Ascending aorta (tissue), 2 donors: ENCODE measurements around the gene AGAP6. TPM values are rescaled to one million over a fixed set of nuclear protein-coding genes. Genes with fewer than 3 reads are reported as not detected.
"Not testable (repeated sequence)": the region's sequence is repeated elsewhere in the genome, so short reads cannot be mapped to it uniquely, and the experiment has no call there.

Source experiments
- DNase-seq, 2 donors: peaks; one replicate each; pipeline ENCODE4 v3.0.0-alpha.2; 2019; ENCODE audit warnings: low spot score in 2 of 2
- H3K27ac ChIP-seq, 2 donors: fragments of 200-600 bp; sonication (generic); one replicate each; pipeline ENCODE4 v1.5.1; 2016 to 2017; ENCODE audit warnings: mild to moderate bottlenecking in 1 of 2
- H3K27me3 ChIP-seq: fragments of 200-600 bp; sonication (generic); one replicate; pipeline ENCODE4 v1.5.1; 2017
- H3K36me3 ChIP-seq, 2 donors: fragments of 200-600 bp; sonication (generic); one replicate each; pipeline ENCODE4 v1.5.1; 2016
- H3K4me1 ChIP-seq, 2 donors: fragments of 200-600 bp; sonication (generic); one replicate each; pipeline ENCODE4 v1.5.1; 2016 to 2017; ENCODE audit warnings: mild to moderate bottlenecking in 1 of 2
- H3K4me3 ChIP-seq, 2 donors: fragments of 200-600 bp; sonication (generic); one replicate each; pipeline ENCODE4 v1.5.1; 2016 to 2017; ENCODE audit warnings: mild to moderate bottlenecking in 1 of 2
- H3K9me3 ChIP-seq, 2 donors: fragments of 200-600 bp; sonication (generic); one replicate each; pipeline ENCODE4 v1.5.1; 2016
- intact Hi-C: fragments of 100-400 bp; cut with DNase I; formaldehyde crosslinking; loops from one replicate; pipeline ENCODE4 v1.15.1; 2023
- total RNA-seq: library from RNA; depleted of rRNA; stranded (reverse); fragments of >200 nt; gene quantifications from one replicate; pipeline ENCODE4 v1.1.0, GENCODE V29; 2016

Gene AGAP6
- 15.9 TPM for total RNA-seq

DNA sequence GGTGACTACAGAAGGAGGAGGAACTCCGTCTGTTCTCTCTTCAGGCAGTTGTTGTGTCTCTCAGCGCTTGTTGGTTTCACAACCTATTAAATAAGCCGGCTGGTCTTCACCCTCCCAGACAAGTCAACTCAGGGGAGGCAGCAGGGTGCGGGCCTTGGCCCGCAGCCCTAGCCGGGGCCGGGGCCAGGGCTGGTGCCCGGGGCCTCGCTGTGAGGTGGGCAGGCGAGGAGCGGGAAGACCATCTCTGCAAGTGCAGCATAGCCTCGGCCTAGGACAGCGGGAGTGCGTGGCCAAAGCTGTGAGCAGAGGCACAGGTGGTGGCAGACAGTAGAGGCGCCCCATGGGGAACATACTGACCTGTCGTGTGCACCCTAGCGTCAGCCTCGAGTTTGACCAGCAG, at the start of gene AGAP6:
TSS of gene AGAP6 (plus strand) at position 31 of the 400 bp plus-strand sequence. CDS start at position 341, 310 bp downstream.
- DNase-seq, H3K4me1 ChIP-seq, intact Hi-C loops, H3K27me3 ChIP-seq, H3K27ac ChIP-seq, H3K36me3 ChIP-seq, H3K9me3 ChIP-seq, H3K4me3 ChIP-seq: not testable (repeated sequence)

- H3K36me3 ChIP-seq, H3K9me3 ChIP-seq, intact Hi-C loops, H3K4me1 ChIP-seq, H3K27me3 ChIP-seq: not testable (repeated sequence)
- Histone ChIP-seq H3K4me3 (peak within 1 kb of the TSS; percentile 58 to 79), H3K27ac (peak within 1 kb of the TSS; percentile 37 to 80)
- peak in 1 of 2 donors; percentile 88 for DNase-seq
Measured at GRCh38 chr10:49941447-49942338, 46.5 kb upstream of the AGAP6 start, which contains the start of the genes PARG and TIMM23B. Gene PARG, minus strand, starts transcription at chr10:49942027. Its CDS starts 302 bp downstream, at chr10:49941725. Gene TIMM23B, plus strand, starts transcription at chr10:49942053. Its CDS starts 142 bp downstream, at chr10:49942195.

- H3K9me3 ChIP-seq, H3K36me3 ChIP-seq, H3K4me1 ChIP-seq, intact Hi-C loops, DNase-seq, H3K27me3 ChIP-seq: not testable (repeated sequence)
- Histone ChIP-seq H3K4me3 (peak overlapping the region; percentile 58 to 79), H3K27ac (peak overlapping the region; percentile 37 to 80)
Measured at GRCh38 chr10:49942339-49942705, 45.9 kb upstream of the AGAP6 start.

GRCh38 chr10:49943607-49944006, 44.6 kb upstream of the AGAP6 start:
- DNase-seq, H3K27ac ChIP-seq, H3K9me3 ChIP-seq, H3K27me3 ChIP-seq, H3K36me3 ChIP-seq, H3K4me3 ChIP-seq, intact Hi-C loops, H3K4me1 ChIP-seq: not testable (repeated sequence)

DNA sequence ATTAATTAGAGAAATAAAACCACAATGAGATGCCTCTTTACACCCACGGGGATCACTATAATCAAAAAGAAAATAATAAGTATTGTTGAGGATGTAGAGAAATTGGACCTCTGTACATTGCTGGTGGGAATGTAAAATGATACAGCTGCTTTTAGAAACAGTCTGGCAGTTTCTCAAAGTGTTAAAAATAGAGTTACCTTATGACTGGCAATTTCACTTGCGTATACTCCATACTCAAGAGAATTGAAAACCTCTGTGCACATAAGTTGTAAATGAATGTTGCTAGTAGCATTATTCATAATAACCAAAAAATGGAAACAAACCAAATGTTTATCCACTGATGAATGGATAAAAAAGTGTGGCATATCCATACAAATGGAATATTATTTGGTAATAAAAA, 40.1 kb upstream of the AGAP6 start:
- H3K4me3 ChIP-seq, intact Hi-C loops, H3K27ac ChIP-seq, DNase-seq, H3K27me3 ChIP-seq, H3K4me1 ChIP-seq, H3K9me3 ChIP-seq, H3K36me3 ChIP-seq: not testable (repeated sequence)

GRCh38 chr10:49948737-49949136, 39.5 kb upstream of the AGAP6 start:
- DNase-seq, intact Hi-C loops, H3K4me1 ChIP-seq, H3K9me3 ChIP-seq, H3K27me3 ChIP-seq, H3K36me3 ChIP-seq, H3K27ac ChIP-seq, H3K4me3 ChIP-seq: not testable (repeated sequence)

DNA sequence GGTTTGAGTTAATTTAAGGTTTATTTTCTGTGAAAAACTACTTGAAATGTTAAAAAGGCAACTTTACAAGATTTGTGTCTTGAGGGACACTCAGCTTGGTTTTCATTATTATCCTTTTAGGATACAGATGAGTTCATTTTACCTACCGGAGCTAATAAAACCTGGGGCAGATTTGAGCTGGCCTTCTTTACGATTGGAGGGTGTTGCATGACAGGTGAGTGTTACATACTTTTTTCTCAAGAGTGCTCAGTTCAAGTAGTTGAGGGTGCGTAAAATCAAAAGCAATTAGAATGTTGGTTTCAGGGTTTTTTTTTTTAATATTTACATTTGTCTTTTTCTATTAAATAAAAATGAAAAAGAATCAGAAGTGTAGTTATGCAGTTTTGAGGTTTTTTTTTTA, 36.2 kb upstream of the AGAP6 start:
- H3K4me3 ChIP-seq, H3K9me3 ChIP-seq, H3K27ac ChIP-seq, intact Hi-C loops, H3K27me3 ChIP-seq, H3K4me1 ChIP-seq, DNase-seq: not testable (repeated sequence)
- H3K36me3 ChIP-seq: peaks cover 0 to 11% of the 10 kb centered on the region in 2 donors

DNA sequence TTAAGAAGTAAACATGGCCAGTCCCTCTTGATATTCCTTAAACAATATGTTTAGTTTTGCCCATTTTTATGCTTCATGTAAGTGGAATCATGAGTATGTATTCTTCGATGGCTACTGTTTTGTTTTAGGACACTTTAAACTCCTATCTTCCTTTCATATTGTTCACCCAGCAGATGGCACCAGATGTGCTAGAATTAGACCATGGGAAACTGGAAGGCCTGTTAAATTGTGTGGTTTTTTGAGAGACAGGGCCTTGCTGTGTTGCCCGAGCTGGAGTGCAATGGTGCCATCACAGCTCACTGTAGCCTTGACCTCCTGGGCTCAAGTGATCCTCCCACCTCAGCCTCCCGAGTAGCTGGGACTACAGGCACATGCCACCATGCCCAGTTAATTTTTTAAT, 35.1 kb upstream of the AGAP6 start:
- H3K9me3 ChIP-seq, H3K27ac ChIP-seq, DNase-seq, H3K4me1 ChIP-seq, intact Hi-C loops, H3K4me3 ChIP-seq, H3K27me3 ChIP-seq: not testable (repeated sequence)
- H3K36me3 ChIP-seq: peaks cover 3 to 11% of the 10 kb centered on the region in 2 donors

DNA sequence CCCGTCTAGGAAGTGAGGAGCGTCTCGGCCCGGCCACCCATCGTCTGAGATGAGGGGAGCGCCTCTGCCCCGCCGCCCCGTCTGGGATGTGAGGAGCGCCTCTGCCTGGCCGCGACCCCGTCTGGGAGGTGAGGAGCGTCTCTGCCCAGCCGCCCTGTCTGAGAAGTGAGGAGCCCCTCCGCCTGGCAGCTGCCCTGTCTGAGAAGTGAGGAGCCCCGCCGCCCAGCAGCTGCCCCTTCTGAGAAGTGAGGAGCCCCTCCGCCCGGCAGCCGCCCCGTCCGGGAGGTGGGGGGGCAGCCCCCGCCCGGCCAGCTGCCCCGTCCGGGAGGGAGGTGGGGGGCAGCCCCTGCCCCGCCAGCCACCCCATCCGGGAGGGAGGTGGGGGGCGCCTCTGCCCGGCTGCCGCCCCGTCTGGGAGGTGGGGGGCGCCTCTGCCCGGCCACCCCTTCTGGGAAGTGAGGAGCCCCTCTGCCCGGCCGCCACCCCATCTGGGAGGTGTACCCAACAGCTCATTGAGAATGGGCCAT, 17.8 kb upstream of the AGAP6 start:
- H3K27ac ChIP-seq, H3K36me3 ChIP-seq, H3K4me1 ChIP-seq, H3K9me3 ChIP-seq, intact Hi-C loops, DNase-seq, H3K27me3 ChIP-seq, H3K4me3 ChIP-seq: not testable (repeated sequence)

GRCh38 chr10:49971466-49971865, 16.7 kb upstream of the AGAP6 start:
- H3K4me1 ChIP-seq, H3K9me3 ChIP-seq, H3K4me3 ChIP-seq, H3K27ac ChIP-seq, intact Hi-C loops, H3K36me3 ChIP-seq, H3K27me3 ChIP-seq, DNase-seq: not testable (repeated sequence)

- DNase-seq, intact Hi-C loops, H3K27ac ChIP-seq, H3K4me1 ChIP-seq, H3K36me3 ChIP-seq, H3K4me3 ChIP-seq, H3K27me3 ChIP-seq, H3K9me3 ChIP-seq: not testable (repeated sequence)
Measured at GRCh38 chr10:49972094-49972493, 16.1 kb upstream of the AGAP6 start.

- intact Hi-C loops: not testable (repeated sequence)
Measured at GRCh38 chr10:49977756-49978155, 10.4 kb upstream of the AGAP6 start.

DNA sequence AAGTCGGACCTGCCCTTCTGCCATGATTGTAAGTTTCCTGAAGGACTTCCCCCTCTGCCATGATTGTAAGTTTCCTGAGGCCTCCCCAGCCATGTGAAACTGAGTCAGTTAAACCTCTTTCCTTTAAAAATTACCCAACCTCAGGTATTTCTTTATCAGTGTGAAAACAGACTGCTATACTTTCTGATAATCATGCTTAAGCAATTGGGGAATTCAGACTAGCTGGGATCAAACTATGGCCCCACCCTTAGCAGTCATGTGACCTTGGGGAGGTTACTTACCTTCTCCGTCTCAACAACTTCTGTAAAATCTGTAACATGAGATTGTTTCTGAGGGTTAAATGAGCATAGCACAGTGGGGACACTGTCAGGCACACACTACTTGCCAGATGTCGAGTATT, 999 bp upstream of the AGAP6 start:
- H3K4me3 ChIP-seq, H3K9me3 ChIP-seq, intact Hi-C loops, H3K27me3 ChIP-seq, DNase-seq, H3K36me3 ChIP-seq, H3K4me1 ChIP-seq, H3K27ac ChIP-seq: not testable (repeated sequence)

More at GRCh38 chr10:49977756-49978155, 10.4 kb upstream of the AGAP6 start:
- DNase-seq, H3K36me3 ChIP-seq, H3K27ac ChIP-seq, H3K27me3 ChIP-seq, H3K4me3 ChIP-seq, H3K4me1 ChIP-seq, H3K9me3 ChIP-seq: not testable (repeated sequence)

GRCh38 chr10:49995321-49995720, 7.1 kb downstream of the AGAP6 start:
- H3K27ac ChIP-seq, H3K36me3 ChIP-seq, H3K27me3 ChIP-seq, DNase-seq, H3K9me3 ChIP-seq, H3K4me3 ChIP-seq, intact Hi-C loops, H3K4me1 ChIP-seq: not testable (repeated sequence)
